Stimulated activated CD8-positive, alpha-beta memory T cell treated with anti-CD3 and anti-CD28 coated beads, Interleukin-12 subunit alpha, Interleukin-12 subunit beta, amount 100 ng/mL, for 4 hours (primary cell): ENCODE measurements around the gene ALK.
"Not testable (repeated sequence)": the region's sequence is repeated elsewhere in the genome, so short reads cannot be mapped to it uniquely, and the experiment has no call there.

Source experiments
- DNase-seq: peaks from one replicate; pipeline ENCODE4 v3.0.0-alpha.2; 2020; ENCODE audit warnings: low read depth

ALK gene

DNA sequence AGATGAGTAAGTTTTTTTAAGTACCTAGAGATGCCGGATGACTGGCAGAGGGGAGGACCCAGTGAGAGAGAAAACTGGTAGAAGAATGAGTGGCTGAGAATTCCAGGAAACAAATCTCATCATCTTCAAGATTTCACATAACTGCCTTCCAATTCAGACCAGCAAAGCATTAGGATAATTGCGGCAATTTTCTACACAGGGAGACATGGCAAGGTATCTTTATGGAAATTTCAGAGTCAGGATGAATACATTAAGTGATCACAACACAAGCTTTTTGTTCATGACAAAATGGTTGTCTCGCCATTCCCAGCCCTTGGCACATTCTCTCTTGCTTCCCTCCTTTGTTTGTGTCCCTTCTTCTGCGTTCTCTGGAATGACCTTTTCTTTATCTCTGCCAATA lies 82.1 kb downstream of the ALK start:
- no peak for DNase-seq

DNA sequence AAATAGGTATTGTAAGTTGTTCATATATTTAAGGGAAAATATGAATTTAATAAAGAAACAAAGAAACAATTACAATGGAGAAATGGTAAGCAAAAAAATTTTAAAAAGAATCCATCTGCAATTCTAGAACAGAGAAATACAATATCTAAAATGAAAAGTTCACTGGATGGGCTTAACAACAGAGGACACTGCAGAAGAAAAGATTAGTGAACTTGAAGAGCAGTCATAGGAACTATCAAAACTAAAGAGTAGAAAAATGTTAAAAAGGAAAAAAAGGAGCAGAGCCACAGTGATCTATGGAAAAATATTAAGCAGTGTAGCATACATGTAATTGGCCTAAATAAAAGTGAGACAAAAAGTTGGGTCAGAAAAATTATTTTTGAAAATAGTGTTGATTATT lies 83.5 kb downstream of the ALK start:
- DNase-seq: no peak

DNA sequence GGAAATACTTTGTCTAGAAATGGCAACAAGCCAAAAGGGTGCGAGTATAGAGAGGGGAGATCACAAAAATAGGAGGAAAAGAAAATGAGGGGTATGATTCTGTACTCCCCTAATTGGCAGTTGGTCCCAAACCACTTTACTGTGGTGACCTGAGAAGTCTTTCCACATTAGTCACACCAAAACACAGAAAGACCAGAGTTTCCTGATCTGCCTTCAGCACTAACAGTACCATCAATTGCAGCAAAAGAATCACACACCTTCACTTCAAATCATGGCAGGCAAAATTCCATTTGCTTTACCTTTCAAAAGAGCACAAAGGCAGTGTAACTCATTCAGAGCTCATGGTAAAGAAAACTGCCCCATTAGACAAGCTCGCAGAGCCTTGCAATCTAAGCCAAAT lies 86.8 kb downstream of the ALK start:
- DNase-seq: no peak

DNA sequence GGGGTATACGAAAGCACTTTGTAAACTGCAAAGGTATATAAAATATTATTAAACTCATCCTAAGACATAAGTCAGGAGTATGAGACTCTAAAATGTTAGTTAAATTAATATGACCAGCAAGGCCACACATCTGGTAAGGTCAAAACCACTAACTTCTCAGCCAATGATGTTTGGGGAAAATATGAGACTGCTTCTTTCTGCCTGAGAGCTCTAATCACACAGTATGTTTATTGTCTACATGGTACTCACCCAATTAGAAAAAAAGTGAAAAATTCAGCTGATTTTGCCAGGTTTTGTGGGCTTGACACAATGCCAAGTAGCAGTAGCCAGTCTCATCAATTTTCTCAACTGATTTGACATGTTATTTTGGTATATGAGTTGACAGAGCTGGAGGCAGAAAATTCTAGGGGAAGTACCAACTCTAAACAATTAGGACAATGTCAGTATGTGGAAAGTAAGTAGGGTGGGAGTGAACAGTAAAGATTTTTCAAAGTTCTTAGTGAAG lies 87.3 kb downstream of the ALK start:
- no peak for DNase-seq

- no peak for DNase-seq
These were observed 89.8 kb downstream of the ALK start for GRCh38 chr2:29831560-29831959.

GRCh38 chr2:29829841-29830240 lies 91.5 kb downstream of the ALK start:
- no peak for DNase-seq

DNA sequence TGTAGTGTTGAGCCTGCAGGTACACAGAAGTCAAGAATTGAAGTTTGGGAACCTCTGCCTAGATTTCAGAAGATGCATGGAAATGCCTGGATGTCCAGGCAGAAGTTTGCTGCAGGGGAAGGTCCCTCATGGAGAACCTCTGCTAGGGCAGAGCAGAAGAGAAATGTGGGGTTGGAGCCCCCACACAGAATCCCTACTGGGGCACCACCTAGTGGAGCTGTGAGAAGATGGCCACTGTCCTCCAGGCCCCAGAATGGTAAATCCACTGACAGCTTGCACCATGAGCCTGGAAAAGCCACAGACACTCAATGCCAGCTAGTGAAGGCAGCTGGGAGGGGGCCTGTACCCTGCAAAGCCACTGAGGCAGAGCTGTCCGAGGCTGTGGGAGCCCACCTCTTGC lies 97.2 kb downstream of the ALK start:
- not testable (repeated sequence) for DNase-seq

DNA sequence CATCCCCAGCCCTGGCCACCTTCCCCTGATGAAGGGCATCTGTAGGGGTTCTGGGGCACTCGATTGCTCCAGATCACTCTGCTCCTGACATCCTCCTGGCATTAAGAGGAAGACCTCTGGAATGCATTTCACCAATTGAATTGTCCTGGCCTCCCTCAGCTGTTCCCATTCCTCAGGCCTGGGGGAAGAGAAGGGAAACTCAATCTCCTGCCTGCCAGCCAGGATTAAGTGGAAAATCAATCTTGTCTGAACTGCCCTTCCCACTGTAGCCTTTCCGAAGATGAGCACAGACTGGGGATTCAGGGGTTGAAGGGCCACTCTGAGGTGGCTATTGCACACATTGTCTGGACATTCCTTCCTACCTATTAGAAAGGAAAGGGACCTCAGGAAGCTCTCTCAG lies 99.8 kb downstream of the ALK start:
- DNase-seq: no peak

DNA sequence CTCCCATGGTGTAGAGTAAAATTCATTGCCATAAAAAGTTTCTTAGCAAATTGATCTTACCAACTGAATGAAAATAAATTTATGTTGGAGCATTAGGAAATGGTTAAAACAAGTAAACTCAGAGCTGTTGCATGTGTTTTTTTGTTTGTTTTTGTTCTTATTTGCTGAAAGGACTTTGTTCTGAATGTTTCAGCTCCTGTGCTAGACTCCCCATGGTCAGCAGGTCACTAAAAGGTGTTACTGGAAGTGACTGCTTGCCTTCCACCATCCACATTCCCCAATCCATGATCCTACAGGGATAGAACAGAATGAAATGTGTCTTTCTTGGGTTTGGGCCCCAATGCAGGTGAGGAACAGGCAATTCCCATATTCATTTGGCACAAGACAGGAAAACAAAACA lies 101.8 kb downstream of the ALK start:
- no peak for DNase-seq

DNA sequence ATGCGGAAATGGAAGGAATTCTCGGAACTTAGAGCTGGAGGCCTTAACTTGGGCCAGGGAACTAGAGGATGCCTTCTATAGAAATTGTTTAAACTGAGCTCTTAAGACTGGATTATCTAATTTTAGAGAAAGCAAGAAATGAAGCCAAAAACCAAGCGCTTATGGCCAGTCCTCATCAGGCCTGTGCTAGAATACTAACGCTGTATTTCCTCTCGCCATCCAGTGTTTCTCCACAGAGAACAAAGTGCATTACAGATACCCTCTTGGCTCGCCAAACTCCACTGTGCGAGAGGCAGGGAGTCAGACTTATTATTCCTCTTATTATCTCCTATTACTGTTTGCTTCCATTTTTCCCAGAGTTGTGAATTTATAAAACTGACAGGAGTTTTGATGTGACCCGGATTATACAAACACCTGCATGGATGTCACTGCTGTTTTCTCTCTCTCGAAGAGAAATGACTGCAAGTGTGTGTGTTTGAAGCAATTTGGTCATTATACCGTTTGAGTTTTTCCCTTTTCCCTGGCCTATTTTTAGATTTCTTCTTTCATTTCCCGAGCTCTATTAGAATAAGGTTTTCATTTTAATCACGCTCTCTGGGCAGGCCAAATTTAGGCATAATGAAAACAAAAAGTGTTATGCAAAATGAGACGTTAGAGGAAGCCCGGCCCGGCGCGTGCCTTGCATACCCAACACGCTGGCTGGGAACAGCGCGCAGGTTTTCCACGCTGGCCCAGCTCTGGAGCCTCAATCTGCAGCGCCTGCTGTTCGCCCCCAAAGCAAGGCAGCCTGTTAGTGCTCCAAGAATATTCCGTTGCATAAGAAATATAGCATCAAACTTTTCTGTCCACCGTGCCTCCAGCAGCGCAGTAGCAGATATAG lies 103.3 kb downstream of the ALK start:
- DNase-seq: no peak

GRCh38 chr2:29817299-29817698 lies 104.1 kb downstream of the ALK start:
- no peak for DNase-seq

DNA sequence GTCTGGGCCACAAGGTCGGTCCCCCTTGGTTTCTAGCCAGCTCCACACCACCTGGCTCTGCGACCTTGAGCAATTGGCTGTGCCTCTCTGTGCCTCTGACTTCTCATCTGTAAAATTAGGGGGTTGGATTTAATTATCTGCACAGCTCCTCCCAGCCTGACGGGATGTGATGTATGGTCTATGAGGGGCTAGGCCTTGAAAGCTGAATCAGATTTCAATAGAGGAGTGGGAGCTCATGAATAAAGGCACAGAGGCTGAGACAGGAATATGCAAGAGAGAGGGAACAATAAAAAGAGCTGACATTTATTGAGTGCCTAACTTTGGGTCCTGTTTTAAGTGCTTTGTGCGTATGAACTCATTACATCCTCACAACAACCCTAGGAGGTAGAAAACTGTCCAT lies 104.7 kb downstream of the ALK start:
- no peak for DNase-seq

DNA sequence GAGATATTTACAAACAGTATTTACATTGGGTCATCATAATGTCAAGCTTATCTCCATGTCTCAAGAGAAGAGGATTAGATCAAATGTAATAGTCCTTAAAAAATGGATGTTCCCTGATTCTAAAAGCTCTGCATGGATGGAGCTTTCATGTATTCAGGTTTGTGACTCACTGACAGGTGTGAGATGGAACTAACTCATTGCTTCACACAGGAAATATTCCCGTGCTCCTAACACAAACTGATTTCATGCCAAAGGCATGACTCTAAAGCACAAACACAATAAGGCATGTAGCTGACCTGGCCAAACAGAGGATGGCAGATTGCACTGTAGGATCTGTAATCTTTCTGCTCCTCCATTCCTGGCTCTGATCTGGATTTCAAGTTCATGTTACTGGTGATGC lies 110.0 kb downstream of the ALK start:
- DNase-seq: no peak

DNA sequence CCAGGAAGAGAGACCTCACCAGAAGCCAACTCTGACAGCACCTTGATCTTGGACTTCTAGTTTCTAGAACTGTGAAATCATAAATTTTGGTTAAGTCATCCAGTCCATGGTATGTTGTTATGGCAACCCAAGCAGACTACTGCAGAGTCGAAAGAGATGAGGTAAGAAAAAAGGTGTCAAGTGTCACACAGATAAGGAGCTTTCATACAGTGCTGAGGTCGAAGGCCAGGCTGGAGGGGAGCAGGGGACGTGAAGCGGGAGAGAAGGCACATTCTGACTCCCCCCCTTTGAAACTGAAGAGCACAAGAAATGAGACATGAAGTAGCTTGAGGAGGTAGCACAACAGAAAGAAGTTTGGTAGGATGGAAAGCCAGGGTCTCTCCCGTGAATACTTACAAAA lies 110.4 kb downstream of the ALK start:
- DNase-seq: no peak

DNA sequence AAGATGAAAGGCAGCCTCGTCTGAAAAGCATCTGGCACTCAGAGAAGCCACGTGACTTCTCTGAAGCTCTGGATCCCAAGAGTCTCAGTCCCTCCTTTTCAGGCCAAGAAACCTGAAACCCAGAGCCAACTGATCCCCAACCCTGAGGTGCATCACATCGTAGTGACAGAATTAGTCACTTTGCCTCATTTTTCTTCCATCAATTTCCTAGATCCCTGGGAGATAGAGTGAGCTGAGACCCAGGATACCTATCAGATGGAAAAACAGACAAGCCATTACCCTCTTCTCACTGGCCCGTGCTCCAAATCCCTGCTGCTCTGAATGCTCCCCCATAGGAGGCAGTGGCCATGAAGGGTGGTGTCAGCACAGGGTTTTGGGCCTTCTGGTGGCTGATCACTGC lies 113.1 kb downstream of the ALK start:
- no peak for DNase-seq

- no peak for DNase-seq
These were observed 114.3 kb downstream of the ALK start for GRCh38 chr2:29807082-29807481.

DNA sequence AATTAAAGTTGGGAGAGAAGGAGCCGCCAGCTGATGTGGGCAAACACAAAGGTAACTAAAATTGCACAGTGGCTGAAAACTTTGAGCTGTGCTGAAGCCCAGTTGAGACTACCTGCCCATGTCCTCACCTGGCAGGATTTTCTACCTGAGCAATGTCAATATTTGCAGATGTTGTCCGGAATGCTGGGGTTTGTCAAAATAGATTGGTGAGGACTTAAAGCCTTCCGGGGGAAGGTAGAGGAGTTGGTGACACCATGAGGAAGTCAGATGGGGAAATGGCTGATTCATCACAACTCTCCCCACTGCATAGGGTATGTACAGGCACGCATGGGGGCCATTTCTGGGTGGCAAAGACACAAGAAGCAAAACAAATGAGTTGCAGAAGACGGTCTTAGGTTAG lies 114.9 kb downstream of the ALK start:
- DNase-seq: no peak

- no peak for DNase-seq
These were observed 116.7 kb downstream of the ALK start for GRCh38 chr2:29804671-29805070.

DNA sequence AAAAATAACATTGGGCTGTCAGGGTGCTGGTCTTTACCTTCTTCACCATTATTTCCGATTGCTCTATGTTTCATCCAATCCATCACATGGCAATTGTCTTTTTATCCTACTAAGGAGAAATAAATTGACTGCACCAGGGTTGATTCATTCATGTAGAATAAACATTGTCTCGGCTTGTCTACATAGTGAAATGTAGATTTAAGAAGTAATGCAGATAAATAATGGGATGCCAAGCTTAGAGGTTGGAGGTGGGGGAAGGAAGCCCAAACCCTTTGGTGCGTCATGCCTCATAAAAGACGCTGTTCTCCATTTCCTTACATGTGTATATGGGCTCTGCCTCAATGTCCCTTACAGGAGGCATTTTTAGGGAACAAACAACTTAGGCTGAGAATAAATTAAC lies 117.8 kb downstream of the ALK start:
- DNase-seq: no peak

- DNase-seq: no peak
These were observed 118.4 kb downstream of the ALK start for GRCh38 chr2:29802986-29803385.

- no peak for DNase-seq
These were observed 121.8 kb downstream of the ALK start for GRCh38 chr2:29799628-29800027.

GRCh38 chr2:29797916-29798315 lies 123.5 kb downstream of the ALK start:
- DNase-seq: no peak

DNA sequence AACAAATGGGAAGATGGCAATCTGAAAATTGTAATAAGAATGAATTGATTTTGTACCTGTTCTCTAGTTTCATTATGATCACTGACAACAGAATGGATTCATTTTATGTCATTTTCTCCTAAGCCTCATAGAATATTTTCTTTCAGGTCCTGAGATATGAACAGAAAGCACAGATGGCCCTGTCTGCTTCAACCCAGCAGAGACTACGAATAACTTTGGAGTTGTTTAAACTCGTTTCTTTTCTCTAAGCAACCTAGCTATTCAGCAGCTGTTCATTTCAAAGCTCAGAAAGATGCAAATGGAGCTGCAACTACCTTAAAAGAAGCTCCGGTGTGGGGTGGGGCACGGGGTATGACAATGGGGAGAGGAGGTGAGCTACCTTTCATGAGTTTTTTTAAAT lies 124.9 kb downstream of the ALK start:
- no peak for DNase-seq

- DNase-seq: no peak
These were observed 131.4 kb downstream of the ALK start for GRCh38 chr2:29789911-29790485.
